ENCODE measurements around the gene SHPK. TPM values are rescaled to one million over a fixed set of nuclear protein-coding genes. Genes with fewer than 3 reads are reported as not detected.

Gene SHPK
- total and polyA plus RNA-seq, 9 of the 15 experiments (the other 6 are each of a cell fraction or from before 2014, with no cell fraction given) = 2.5 to 16.3 (median 11.8) TPM

DNA sequence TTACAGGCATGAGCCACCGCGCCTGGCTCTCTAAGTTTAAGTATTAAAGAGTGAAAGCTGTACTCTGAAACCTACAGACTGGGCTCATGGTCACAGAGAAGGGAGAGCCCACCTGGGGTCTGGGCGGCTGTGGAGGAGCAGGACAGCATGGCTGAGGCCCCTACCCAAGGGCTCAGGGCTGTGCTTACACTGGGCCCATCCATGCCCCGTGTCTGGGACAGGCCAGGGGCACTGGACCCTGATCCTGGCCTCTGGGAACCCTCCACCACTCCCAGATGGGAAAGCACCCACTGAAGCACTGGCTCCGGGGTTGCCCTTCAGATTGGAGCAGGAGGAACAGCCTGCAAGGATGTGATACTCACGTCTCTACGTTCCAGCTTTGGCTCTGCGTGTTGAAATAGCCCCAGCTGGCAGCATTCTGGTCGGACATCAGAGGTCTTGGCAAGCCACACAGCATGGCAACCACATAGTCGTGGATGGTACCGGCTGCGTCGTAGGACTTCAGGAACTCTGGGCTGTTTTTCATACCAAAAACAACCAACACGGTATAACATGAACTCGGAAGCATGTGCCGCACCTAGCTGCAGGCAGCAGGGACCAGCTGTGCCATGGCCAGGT is 13.0 kb downstream of the SHPK start (continued):
- TF ChIP-seq XRCC4 (IDR thresholded peaks at IDR 0.05; ENCODE audit: extremely low read depth, insufficient read depth, insufficient read length) = no peak
- TF ChIP-seq, protein P1, sequence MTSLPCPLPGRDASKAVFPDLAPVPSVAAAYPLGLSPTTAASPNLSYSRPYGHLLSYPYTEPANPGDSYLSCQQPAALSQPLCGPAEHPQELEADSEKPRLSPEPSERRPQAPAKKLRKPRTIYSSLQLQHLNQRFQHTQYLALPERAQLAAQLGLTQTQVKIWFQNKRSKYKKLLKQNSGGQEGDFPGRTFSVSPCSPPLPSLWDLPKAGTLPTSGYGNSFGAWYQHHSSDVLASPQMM (CRISPR knock-in tag; IDR thresholded peaks at IDR 0.05) = no peak
- no peak for TF ChIP-seq ZBTB7A (IDR thresholded peaks at IDR 0.05; ENCODE audit: borderline replicate concordance, control insufficient read depth, low read depth, low read length)
- no peak for TF ChIP-seq ELF2 (CRISPR knock-in tag; IDR thresholded peaks at IDR 0.05)
- TF ChIP-seq TFAM (CRISPR knock-in tag; conservative IDR thresholded peaks at IDR 0.05) = no peak
- TF ChIP-seq KAT8 (IDR thresholded peaks at IDR 0.05; ENCODE audit: low read depth) = no peak
- TF ChIP-seq POLR3A (IDR thresholded peaks at IDR 0.05; ENCODE audit: borderline replicate concordance, extremely low read depth, insufficient read depth, insufficient read length) = no peak

DNA sequence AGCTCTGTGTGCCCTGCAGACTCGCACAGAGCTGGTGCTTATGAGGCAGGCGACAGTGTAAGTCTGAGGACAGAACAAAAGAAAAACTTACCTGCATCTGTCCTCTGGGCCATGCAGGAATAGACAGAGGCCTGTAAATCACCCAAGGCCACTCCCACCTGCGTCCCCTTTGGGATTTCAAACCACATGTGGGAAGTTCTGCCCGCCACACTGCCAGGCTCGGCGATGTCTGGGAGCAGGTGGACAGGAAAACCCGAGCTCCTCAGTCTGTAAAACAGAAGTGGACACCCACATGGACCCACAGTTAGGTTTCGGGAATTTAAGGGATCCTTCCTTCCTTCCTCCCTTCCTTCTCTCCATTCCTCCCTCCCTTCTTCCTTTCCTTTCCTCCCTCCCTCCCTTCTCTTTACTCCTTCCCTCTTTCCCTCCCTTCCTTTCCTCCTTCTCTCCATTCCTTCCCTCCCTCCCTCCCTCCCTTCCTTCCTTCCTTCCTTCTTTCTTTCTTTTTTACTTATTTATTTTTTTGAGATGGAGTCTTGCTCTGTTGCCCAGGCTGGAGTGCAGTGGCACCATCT is 14.8 kb downstream of the SHPK start:
- BruUV-seq (replicated peaks) = no TSS peak
- TF ChIP-seq ZNF707 (CRISPR knock-in tag; conservative IDR thresholded peaks at IDR 0.05) (no peak), CEBPG (CRISPR knock-in tag; IDR thresholded peaks at IDR 0.05) (no peak), CEBPG (tag; conservative IDR thresholded peaks at IDR 0.05 in 1 of 2, IDR thresholded peaks at IDR 0.05 in 1 of 2) (no peak), KHSRP (IDR thresholded peaks at IDR 0.05) (no peak), SRSF1 (IDR thresholded peaks at IDR 0.05; ENCODE audit: low read depth, low read length) (no peak), BCOR (IDR thresholded peaks at IDR 0.05) (no peak), CBFA2T2 (conservative IDR thresholded peaks at IDR 0.05) (no peak), SUPT5H (IDR thresholded peaks at IDR 0.05) (no peak), ZNF274 (IDR thresholded peaks at IDR 0.05; ENCODE audit: borderline replicate concordance, low read depth, low read length) (no peak)
- TF ChIP-seq, protein P2, sequence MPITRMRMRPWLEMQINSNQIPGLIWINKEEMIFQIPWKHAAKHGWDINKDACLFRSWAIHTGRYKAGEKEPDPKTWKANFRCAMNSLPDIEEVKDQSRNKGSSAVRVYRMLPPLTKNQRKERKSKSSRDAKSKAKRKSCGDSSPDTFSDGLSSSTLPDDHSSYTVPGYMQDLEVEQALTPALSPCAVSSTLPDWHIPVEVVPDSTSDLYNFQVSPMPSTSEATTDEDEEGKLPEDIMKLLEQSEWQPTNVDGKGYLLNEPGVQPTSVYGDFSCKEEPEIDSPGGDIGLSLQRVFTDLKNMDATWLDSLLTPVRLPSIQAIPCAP (CRISPR knock-in tag; IDR thresholded peaks at IDR 0.05; ENCODE audit: borderline replicate concordance) = no peak
- TF ChIP-seq, protein P3, sequence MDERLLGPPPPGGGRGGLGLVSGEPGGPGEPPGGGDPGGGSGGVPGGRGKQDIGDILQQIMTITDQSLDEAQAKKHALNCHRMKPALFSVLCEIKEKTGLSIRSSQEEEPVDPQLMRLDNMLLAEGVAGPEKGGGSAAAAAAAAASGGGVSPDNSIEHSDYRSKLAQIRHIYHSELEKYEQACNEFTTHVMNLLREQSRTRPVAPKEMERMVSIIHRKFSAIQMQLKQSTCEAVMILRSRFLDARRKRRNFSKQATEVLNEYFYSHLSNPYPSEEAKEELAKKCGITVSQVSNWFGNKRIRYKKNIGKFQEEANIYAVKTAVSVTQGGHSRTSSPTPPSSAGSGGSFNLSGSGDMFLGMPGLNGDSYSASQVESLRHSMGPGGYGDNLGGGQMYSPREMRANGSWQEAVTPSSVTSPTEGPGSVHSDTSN (CRISPR knock-in tag; IDR thresholded peaks at IDR 0.05; ENCODE audit: low read depth) = no peak
- TF ChIP-seq, protein P3 (tag; conservative IDR thresholded peaks at IDR 0.05; ENCODE audit: low read depth) = no peak

More for the DNA sequence above, 14.8 kb downstream of the SHPK start:
- Histone ChIP-seq H3K9me1 (ENCODE audit: control insufficient read depth, insufficient read depth, low read length) (no peaks in the 10 kb centered on the region), H3K27me3 (ENCODE audit: control insufficient read depth in 2 of 2, insufficient read depth in 2 of 2, low read length in 2 of 2) (no peaks in the 10 kb centered on the region), H3K9me3 (replicated peaks; ENCODE audit: control insufficient read depth, insufficient read depth, low read depth, low read length) (0 out of 2 replicates have a peak, but pooled peaks cover 1% of the 10 kb centered on the region), H3K27ac (ENCODE audit: extremely low read depth, low read depth, low read length) (no peak overlapping the region), H3K4me2 (ENCODE audit: insufficient read depth, low read length) (no peak overlapping the region), H2AFZ (ENCODE audit: low read depth, low read length) (no peak overlapping the region), H4K20me1 (replicated peaks; ENCODE audit: control insufficient read depth, insufficient read depth, low read length) (no peaks in the 10 kb centered on the region), H3K36me3 (ENCODE audit: control insufficient read depth, insufficient read depth, low read length) (peaks cover 58% of the 10 kb centered on the region; the same call in 2 of the 3 replicates), H3K9ac (ENCODE audit: insufficient read depth in 1 of 2, low read depth in 2 of 2, low read length in 2 of 2) (no peak overlapping the region), H3K4me1 (replicated peaks in 1 of 2; ENCODE audit: control insufficient read depth in 2 of 2, insufficient read depth in 2 of 2, low read length in 2 of 2) (no peaks in the 10 kb centered on the region), H3K79me2 (ENCODE audit: control insufficient read depth, insufficient read depth, low read length) (no peaks in the 10 kb centered on the region), H3K4me3 (no peak overlapping the region)
- 100% methylated on average over 4 of the region's 8 CpGs for WGBS (ENCODE audit: insufficient coverage, low coverage, missing lambda C conversion rate)
- POLR2A ChIA-PET = interaction anchor here (1.0 kb wide), 1 partner anchor 15 kb away, joined by 4 read pairs; the partner anchor contains the start of gene CTNS
- FAIRE-seq = no peak
- ATAC-seq = no peak
- intact Hi-C loops (cut with micrococcal nuclease) = no loop called here
- no peak for DNase-seq (ENCODE audit: extremely low read depth in 1 of 4, low spot score in 3 of 4)
- CTCF ChIA-PET (ENCODE audit: low intra/inter-chr PET ratio) = no interaction called here
- in situ Hi-C loops (cut with MboI) = no loop called here

Measured in K562 (cell line).